HG02571 (cell line): ENCODE measurements around the gene NIPAL3.
"Not testable (repeated sequence)": the region's sequence is repeated elsewhere in the genome, so short reads cannot be mapped to it uniquely, and the experiment has no call there.

Experiments used
- ATAC-seq: cut with Tn5 transposase; IDR thresholded peaks from one replicate; pipeline ENCODE4 v1.9.1; 2021; ENCODE audit warnings: mild to moderate bottlenecking, moderate library complexity; ENCODE audit not compliant: unreplicated experiment

The NIPAL3 gene

DNA sequence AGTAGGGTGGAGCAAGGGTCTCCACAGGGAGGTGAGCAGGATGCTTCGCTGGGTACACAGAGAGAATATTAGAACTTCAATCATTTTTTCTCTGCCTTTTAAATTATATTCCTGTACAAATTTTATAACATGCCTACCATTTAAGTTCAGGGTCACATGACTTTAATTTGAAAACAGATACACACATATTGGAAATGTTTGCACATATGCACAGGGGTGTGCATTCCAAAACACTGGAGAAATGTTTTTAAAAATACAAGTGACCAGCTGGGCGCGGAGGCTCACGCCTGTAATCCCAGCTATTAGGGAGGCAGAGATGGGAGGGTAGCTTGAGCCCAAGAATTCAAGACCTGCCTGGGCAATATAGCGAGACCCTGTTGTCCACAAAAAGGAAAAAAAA lies 39.7 kb downstream of the NIPAL3 start:
- ATAC-seq: no peak

DNA sequence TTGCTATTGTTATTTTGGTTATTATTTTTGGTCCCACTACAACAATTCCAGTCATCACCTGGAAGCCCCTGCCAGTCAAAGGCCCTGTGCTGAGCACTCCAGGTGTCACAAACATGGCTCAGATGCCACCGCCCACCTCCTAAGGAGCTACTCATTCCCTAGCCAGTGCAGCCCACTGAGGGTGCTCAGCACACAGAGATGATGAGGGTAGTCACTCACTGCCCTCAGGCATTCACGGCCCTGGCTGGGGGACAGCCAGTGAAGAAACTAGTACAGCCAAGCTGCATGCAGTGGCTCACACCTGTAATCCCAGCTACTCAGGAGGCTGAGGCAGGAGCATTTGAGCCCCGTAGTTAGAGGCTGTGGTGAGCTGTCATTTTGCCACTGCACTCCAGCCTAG lies 42.3 kb downstream of the NIPAL3 start:
- ATAC-seq: no peak

DNA sequence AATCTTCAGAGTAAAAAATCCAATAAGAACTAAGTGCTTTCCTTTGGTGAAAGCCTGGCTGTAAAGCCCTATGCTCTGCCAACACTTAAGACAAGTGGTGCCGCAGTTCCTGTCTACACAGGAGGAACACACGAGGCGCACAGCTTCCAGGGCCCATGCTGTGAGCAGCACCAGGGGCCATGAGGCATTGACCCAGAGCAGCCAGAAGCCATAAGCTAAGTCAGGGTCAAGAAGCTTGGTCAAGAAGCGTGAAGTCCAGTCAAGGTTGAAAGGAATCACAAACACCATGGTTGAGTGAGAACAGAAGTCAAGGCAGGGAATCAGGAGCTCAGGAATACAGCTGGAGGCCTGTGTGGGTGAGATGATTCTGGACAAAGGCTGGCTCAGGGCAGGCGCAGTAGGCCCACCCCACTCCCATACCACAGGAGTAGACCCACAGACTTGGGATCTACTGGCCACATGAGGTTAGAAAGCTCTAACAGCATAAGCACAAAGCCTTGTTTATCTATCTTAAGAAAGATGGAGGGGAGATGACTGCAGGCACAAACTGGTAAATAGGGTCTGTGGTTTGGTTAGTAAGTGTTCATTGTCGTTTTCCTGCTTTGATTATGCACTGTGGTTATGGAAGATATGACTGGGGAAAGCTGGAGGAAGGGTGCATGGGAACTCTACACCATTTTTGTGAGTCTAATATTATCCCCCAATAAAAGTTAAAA lies 44.1 kb downstream of the NIPAL3 start:
- ATAC-seq: no peak

- ATAC-seq: not testable (repeated sequence)
These were observed 46.5 kb downstream of the NIPAL3 start for GRCh38 chr1:24462128-24462527.

- ATAC-seq: no peak
These were observed 48.5 kb downstream of the NIPAL3 start for GRCh38 chr1:24463776-24464735.

DNA sequence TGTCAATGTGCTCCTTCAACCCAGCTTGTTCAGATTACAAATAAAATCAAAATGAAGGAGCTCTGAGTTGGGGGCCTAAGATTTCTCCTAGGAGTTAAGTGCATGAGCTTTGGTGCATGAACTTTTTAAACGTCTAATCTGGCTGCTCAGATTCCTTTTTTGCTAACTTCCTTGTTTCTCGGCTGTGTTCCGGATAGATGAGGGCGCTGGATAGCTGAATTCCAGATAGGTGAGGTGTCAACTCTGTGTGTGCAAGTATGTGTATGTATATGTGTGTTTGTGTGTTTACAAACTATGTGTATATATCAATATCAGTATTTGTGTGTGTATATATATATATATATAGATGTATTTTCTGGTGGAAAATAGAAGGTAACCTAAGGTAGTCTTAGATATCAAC lies 49.5 kb downstream of the NIPAL3 start:
- no peak for ATAC-seq

DNA sequence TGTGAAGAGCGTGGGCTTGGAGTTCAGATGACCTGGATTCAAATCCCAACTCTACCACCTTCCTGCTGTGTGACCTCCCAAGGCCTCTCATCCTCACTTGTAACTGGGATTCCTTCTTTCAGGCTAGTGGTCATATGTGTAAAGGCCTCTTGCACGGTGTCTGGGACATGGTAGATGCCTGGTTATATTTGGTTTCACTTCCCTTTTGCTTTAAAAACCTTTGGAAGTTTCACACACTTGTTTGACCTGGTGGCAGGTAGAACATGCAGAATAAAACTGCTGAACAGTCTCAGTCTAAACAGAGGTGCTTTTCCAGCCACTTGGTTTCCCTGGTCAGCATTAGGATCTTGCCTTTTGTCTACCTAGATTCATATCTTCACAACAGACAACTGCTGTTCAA lies 50.0 kb downstream of the NIPAL3 start:
- ATAC-seq: no peak

DNA sequence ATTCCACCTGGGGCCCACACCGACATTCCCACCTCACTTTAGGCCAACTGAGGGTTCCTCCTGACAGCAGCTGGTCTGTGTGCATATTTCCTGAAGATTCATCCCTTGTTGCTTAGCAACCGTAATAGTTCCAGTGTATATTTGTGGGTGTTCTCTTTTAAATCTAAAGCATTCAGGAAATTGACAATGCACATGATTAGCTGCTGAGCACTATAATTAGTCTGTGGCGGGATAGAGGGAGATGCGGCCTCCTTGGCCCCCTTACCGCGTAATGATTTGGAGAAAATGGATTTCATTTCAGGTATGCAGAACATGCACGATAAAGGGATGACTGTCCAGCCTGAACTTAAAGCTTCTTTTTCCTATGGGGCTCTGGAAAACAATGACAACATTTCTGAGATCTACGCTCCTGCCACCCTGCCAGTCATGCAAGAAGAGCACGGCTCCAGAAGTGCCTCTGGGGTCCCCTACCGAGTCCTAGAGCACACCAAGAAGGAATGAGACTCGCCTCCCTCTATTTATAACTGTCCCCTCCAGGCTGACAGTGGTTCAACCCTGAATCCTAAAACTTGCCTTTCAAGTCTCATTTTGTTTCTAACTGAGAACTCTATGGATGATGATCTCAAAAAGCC lies 53.2 kb downstream of the NIPAL3 start:
- ATAC-seq: no peak

- no peak for ATAC-seq
These were observed 55.0 kb downstream of the NIPAL3 start for GRCh38 chr1:24470592-24470991.

DNA sequence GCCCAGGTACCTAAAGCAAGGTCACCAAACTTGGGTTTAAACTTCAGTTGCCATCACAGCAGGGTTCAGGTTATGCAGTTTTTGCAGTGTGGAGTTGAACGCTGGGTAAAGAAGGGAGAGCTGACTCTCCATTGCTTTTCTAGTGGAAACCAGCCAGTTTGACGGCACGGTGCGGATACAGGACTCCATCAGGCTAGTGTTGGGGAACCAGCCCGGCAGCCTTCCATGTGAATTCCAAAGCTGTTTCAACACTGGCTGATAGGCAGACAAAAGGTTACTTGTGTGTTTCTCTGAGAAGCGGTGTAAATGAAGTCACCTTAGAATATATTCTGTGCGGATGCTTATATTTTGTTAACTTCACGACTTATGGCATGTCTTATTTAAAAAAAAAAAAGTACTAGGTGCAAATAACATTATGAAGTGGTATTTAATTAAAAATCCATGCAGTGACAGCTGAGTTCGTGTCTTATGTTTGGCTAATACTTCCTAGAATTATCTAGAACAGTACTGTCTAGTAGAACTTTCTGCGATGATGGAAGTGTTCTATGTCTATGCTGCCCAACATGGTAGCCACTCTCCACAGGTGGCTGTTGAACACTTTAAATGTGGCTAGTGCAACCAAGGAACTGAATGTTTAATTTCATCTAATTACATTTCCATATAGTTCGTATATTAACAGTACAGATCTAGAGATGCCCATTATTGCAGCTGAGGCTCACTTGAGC lies 57.1 kb downstream of the NIPAL3 start:
- no peak for ATAC-seq

- ATAC-seq: no peak
These were observed 58.6 kb downstream of the NIPAL3 start for GRCh38 chr1:24474193-24474592.

- ATAC-seq: no peak
These were observed 60.1 kb downstream of the NIPAL3 start for GRCh38 chr1:24475700-24476099.

DNA sequence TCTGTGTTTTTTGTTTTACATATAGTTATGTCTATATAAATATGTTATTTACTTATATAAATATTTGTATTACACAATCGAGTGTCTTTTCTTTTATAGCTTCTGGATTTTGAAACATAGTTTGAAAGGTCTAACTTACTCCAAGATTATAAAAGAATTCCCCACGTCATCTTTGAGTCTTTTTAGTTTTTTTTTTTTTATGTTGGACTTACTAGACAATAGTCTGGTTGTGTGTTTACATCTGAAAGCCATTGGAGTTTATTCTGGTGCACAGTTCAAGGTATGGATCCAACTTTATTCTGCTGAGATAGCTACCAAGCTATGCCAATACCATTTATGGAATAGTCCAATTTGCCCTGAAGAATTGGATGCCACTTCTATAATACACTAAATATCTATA lies 61.0 kb downstream of the NIPAL3 start:
- ATAC-seq: no peak

GRCh38 chr1:24477309-24477708 lies 61.7 kb downstream of the NIPAL3 start:
- no peak for ATAC-seq

GRCh38 chr1:24481101-24481500 lies 65.5 kb downstream of the NIPAL3 start:
- no peak for ATAC-seq

DNA sequence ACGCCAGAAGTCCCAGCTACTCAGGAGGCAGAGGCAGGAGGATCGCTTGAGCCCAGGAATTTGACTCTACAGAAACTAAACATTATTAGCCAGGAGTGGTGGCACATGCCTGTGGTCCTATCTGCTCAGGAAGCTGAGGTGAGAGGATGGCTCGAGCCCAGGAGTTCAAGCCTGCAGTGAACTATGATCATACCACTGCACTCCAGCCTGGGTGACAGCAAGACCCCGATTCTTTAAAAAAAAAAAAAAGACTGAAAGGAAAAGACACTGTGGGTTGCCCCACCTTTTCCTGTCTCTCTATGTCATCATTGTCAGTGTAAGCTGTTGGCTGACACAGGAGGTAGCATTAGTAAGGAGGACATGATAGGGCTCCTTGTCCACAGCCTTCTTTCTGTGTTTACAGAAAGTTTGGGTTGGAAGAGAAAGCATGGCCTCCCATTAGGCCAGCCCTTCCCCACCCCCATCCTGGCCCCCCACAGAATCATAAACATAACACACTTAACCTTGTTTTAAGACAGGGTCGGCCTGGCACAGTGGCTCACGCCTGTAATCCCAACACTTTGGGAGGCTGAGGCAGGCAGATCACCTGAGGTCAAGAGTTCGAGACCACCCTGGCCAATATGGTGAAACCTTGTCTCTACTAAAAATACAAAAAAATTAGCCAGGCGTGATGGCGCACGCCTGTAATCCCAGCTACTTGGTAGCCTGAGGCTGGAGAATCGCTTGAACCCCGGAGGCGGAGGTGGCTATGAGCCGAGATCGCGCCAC lies 66.4 kb downstream of the NIPAL3 start:
- ATAC-seq: no peak

GRCh38 chr1:24483441-24483840 lies 67.8 kb downstream of the NIPAL3 start:
- no peak for ATAC-seq

- no peak for ATAC-seq
These were observed 68.6 kb downstream of the NIPAL3 start for GRCh38 chr1:24484199-24484598.

GRCh38 chr1:24486331-24487065 lies 70.9 kb downstream of the NIPAL3 start:
- no peak for ATAC-seq

GRCh38 chr1:24487455-24487854 lies 71.9 kb downstream of the NIPAL3 start:
- ATAC-seq: no peak
